Keratinocyte (primary cell): ENCODE results near the gene CD74. TPM values are rescaled to one million over a fixed set of nuclear protein-coding genes. Genes with fewer than 3 reads are reported as not detected.

ENCODE experiments used
- DNase-seq: peaks from one replicate; pipeline ENCODE4 v3.0.0-alpha.2; 2011; ENCODE audit warnings: low read depth, missing footprints, low spot score
- FAIRE-seq: peaks from 2 replicates; lab custom pipeline; 2011; peaks lifted over from hg19 to GRCh38; lab: Jason Lieb, UNC
- H2AFZ ChIP-seq: 2 replicates; pipeline ENCODE4 v1.6.0; 2012; ENCODE audit warnings: low read length, control low read depth, inconsistent platforms; ENCODE audit not compliant: control insufficient read depth
- H3K27ac ChIP-seq: 2 replicates; pipeline ENCODE4 v1.5.1; 2011; ENCODE audit warnings: low read length; ENCODE audit not compliant: control insufficient read depth, insufficient read depth
- H3K27me3 ChIP-seq: 3 replicates; pipeline ENCODE4 v1.6.0; 2011; ENCODE audit warnings: low read length; ENCODE audit not compliant: control insufficient read depth, insufficient read depth; ENCODE audit errors: extremely low read depth
- H3K36me3 ChIP-seq, 2 experiments: 2 replicates in 1 of 2; 3 replicates in 1 of 2; pipeline ENCODE4 v1.5.1; 2011; ENCODE audit warnings: low read length in 2 of 2, mild to moderate bottlenecking in 1 of 2; ENCODE audit not compliant: control insufficient read depth in 2 of 2, insufficient read depth in 2 of 2; ENCODE audit errors: extremely low read depth in 1 of 2
- H3K4me1 ChIP-seq: 3 replicates; pipeline ENCODE4 v1.5.1; 2011; ENCODE audit warnings: low read length; ENCODE audit not compliant: control insufficient read depth, insufficient read depth; ENCODE audit errors: extremely low read depth
- H3K4me2 ChIP-seq: 3 replicates; pipeline ENCODE4 v1.6.0; 2011; ENCODE audit warnings: low read depth, low read length; ENCODE audit not compliant: control insufficient read depth, insufficient read depth; ENCODE audit errors: extremely low read depth
- H3K4me3 ChIP-seq, 3 experiments: fragments of 200-600 bp in 1 of 3; sonication (generic) in 1 of 3; 2 replicates in 2 of 3; 3 replicates in 1 of 3; pipeline ENCODE4 v1.5.1; 2011 to 2016; ENCODE audit warnings: low read length in 3 of 3, mild to moderate bottlenecking in 3 of 3, control low read depth in 2 of 3, inconsistent platforms in 1 of 3, low read depth in 1 of 3, mixed read lengths in 1 of 3, mixed run types in 1 of 3, moderate library complexity in 1 of 3; ENCODE audit not compliant: control insufficient read depth in 2 of 3, insufficient read depth in 2 of 3; ENCODE audit errors: extremely low read depth in 1 of 3
- H3K79me2 ChIP-seq: 2 replicates; pipeline ENCODE4 v1.6.0; 2012; ENCODE audit warnings: low read length; ENCODE audit not compliant: control insufficient read depth, insufficient read depth
- H3K9ac ChIP-seq: 3 replicates; pipeline ENCODE4 v1.6.0; 2011; ENCODE audit warnings: low read length; ENCODE audit not compliant: control insufficient read depth, insufficient read depth; ENCODE audit errors: extremely low read depth
- H3K9me1 ChIP-seq: 3 replicates; pipeline ENCODE4 v1.6.0; 2011; ENCODE audit warnings: low read length; ENCODE audit not compliant: control insufficient read depth, insufficient read depth; ENCODE audit errors: extremely low read depth
- H3K9me3 ChIP-seq: 2 replicates; pipeline ENCODE4 v1.5.1; 2012; ENCODE audit warnings: low read depth, low read length; ENCODE audit not compliant: control insufficient read depth
- H4K20me1 ChIP-seq: 3 replicates; pipeline ENCODE4 v1.6.0; 2011; ENCODE audit warnings: low read length; ENCODE audit not compliant: control insufficient read depth, insufficient read depth; ENCODE audit errors: extremely low read depth
- EZH2 ChIP-seq: IDR thresholded peaks from one replicate; pipeline ENCODE4 v1.6.1; 2012; ENCODE audit warnings: inconsistent platforms, mild to moderate bottlenecking, low read length, moderate library complexity
- dilution Hi-C: fragments of 300-500 bp; cut with MboI; formaldehyde crosslinking; loops from one replicate; pipeline ENCODE4 v1.7.0; 2020; ENCODE audit warnings: low sequenced_read_pairs; ENCODE audit not compliant: extremely low pct_ligation_motif_present
- polyA plus RNA-seq, 5 experiments: library from polyadenylated mRNA; depleted of rRNA in 3 of 5; stranded (reverse) in 3 of 5; stranded (forward) in 1 of 5; unstranded in 1 of 5; fragments of >200 nt; gene quantifications; 1 replicate in 1 of 5; 2 replicates in 3 of 5; 3 replicates in 1 of 5; pipeline versions ENCODE4 v1.2.1 to v1.2.3, GENCODE V29; 2011 to 2012; ENCODE audit warnings: missing spikeins in 2 of 5, low read depth in 1 of 5, low replicate concordance in 1 of 5
- TF ChIP-seq, protein P1 (sequence below), 3 experiments: IDR thresholded peaks in 1 of 3; conservative IDR thresholded peaks in 1 of 3; optimal IDR thresholded peaks in 1 of 3; 2 replicates in 2 of 3; 3 replicates in 1 of 3; pipeline versions ENCODE3 to v1.5.1; 2011; ENCODE audit warnings: low read length in 3 of 3, mild to moderate bottlenecking in 3 of 3, moderate library complexity in 2 of 3, control low read depth in 1 of 3, inconsistent platforms in 1 of 3; ENCODE audit not compliant: insufficient read depth in 2 of 3; ENCODE audit errors: extremely low read depth in 1 of 3

The CD74 gene
- polyA plus RNA-seq, 1 donor (not counting 4 experiments of a cell fraction or from before 2014, with no cell fraction given): 0.71 TPM

- Histone ChIP-seq H3K4me1 (peaks cover 12% of the 10 kb centered on the region), H3K27ac (no peak overlapping the region), H3K27me3 (no peaks in the 10 kb centered on the region), H4K20me1 (peaks cover 39% of the 10 kb centered on the region), H3K9me1 (no peaks in the 10 kb centered on the region), H3K36me3 (peaks cover 48 to 52% of the 10 kb centered on the region in 2 experiments), H3K9ac (no peak overlapping the region), H3K9me3 (no peaks in the 10 kb centered on the region), H3K4me3 (no peak overlapping the region), H2AFZ (no peak overlapping the region), H3K4me2 (no peak overlapping the region), H3K79me2 (peaks cover 44% of the 10 kb centered on the region)
- FAIRE-seq (no peak), DNase-seq (no peak)
- no peak for TF ChIP-seq EZH2
- TF ChIP-seq, protein P1, sequence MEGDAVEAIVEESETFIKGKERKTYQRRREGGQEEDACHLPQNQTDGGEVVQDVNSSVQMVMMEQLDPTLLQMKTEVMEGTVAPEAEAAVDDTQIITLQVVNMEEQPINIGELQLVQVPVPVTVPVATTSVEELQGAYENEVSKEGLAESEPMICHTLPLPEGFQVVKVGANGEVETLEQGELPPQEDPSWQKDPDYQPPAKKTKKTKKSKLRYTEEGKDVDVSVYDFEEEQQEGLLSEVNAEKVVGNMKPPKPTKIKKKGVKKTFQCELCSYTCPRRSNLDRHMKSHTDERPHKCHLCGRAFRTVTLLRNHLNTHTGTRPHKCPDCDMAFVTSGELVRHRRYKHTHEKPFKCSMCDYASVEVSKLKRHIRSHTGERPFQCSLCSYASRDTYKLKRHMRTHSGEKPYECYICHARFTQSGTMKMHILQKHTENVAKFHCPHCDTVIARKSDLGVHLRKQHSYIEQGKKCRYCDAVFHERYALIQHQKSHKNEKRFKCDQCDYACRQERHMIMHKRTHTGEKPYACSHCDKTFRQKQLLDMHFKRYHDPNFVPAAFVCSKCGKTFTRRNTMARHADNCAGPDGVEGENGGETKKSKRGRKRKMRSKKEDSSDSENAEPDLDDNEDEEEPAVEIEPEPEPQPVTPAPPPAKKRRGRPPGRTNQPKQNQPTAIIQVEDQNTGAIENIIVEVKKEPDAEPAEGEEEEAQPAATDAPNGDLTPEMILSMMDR (optimal IDR thresholded peaks at IDR 0.05 in 1 of 3, IDR thresholded peaks at IDR 0.05 in 1 of 3, conservative IDR thresholded peaks at IDR 0.05 in 1 of 3; ENCODE audit: extremely low read depth in 1 of 3, insufficient read depth in 2 of 3, low read length in 3 of 3): no peak
- dilution Hi-C loops: no loop called here
Observed at GRCh38 chr5:150446088-150446487, 33.4 kb upstream of the CD74 start.

GRCh38 chr5:150444770-150445169, 32.1 kb upstream of the CD74 start:
- H3K4me2 ChIP-seq: no peak overlapping the region
- no peaks in the 10 kb centered on the region for H3K27me3 ChIP-seq
- peaks cover 39% of the 10 kb centered on the region for H4K20me1 ChIP-seq
- H3K4me1 ChIP-seq: peaks cover 12% of the 10 kb centered on the region
- H3K9me1 ChIP-seq: no peaks in the 10 kb centered on the region
- peaks cover 44% of the 10 kb centered on the region for H3K79me2 ChIP-seq
- no peak overlapping the region for H3K27ac ChIP-seq
- no peaks in the 10 kb centered on the region for H3K9me3 ChIP-seq
- dilution Hi-C loops: no loop called here
- H3K9ac ChIP-seq: no peak overlapping the region
- H2AFZ ChIP-seq: no peak overlapping the region
- peaks cover 48 to 52% of the 10 kb centered on the region in 2 experiments for H3K36me3 ChIP-seq
- no peak overlapping the region for H3K4me3 ChIP-seq
- DNase-seq (no peak), FAIRE-seq (no peak)
- TF ChIP-seq, protein P1 (optimal IDR thresholded peaks at IDR 0.05 in 1 of 3, IDR thresholded peaks at IDR 0.05 in 1 of 3, conservative IDR thresholded peaks at IDR 0.05 in 1 of 3; ENCODE audit: extremely low read depth in 1 of 3, insufficient read depth in 2 of 3, low read length in 3 of 3): no peak
- TF ChIP-seq EZH2: no peak
